Calu3 (cell line): Measurements from ENCODE around the gene TSPOAP1. TPM values are rescaled to one million over a fixed set of nuclear protein-coding genes. Genes with fewer than 3 reads are reported as not detected.
A peak's percentile ranks its signal among the peaks of the same experiment; 100 is the strongest.

Source experiments
- BruUV-seq: library from RNA; stranded (reverse); fragments of 400-500 nt; replicated peaks from 2 replicates; lab custom pipeline; 2021; lab: Mats Ljungman, UMichigan
- CTCF ChIA-PET: fragments of 300-600 bp; sonication (Branson Sonifier 250); formaldehyde crosslinking; loops from one replicate; lab custom pipeline; 2022; ENCODE audit warnings: antibody characterized with exemption; lab: Charles Lee
- DNase-seq: peaks from one replicate; pipeline ENCODE4 v3.0.0; 2022
- H3K27ac Mint-ChIP-seq: one replicate; pipeline ENCODE4 v1.8.0; 2022; ENCODE audit warnings: mixed read lengths; ENCODE audit not compliant: unreplicated experiment
- H3K27me3 Mint-ChIP-seq: one replicate; pipeline ENCODE4 v1.8.0; 2022; ENCODE audit warnings: mixed read lengths; ENCODE audit not compliant: unreplicated experiment
- H3K36me3 Mint-ChIP-seq: one replicate; pipeline ENCODE4 v1.8.0; 2022; ENCODE audit warnings: mild to moderate bottlenecking, moderate library complexity, mixed read lengths; ENCODE audit not compliant: insufficient read depth, unreplicated experiment
- H3K4me1 Mint-ChIP-seq: one replicate; pipeline ENCODE4 v1.8.0; 2022; ENCODE audit warnings: mild to moderate bottlenecking, low read depth, mixed read lengths; ENCODE audit not compliant: unreplicated experiment
- H3K4me3 Mint-ChIP-seq: one replicate; pipeline ENCODE4 v1.8.0; 2022; ENCODE audit warnings: mild to moderate bottlenecking, low read depth, moderate library complexity, mixed read lengths; ENCODE audit not compliant: unreplicated experiment
- H3K9me3 Mint-ChIP-seq: one replicate; pipeline ENCODE4 v1.8.0; 2022; ENCODE audit warnings: low read depth, mixed read lengths; ENCODE audit not compliant: unreplicated experiment
- intact Hi-C: fragments of 100-400 bp; cut with micrococcal nuclease; formaldehyde crosslinking; loops from one replicate; pipeline ENCODE4 v1.10.0; 2022; ENCODE audit not compliant: unreplicated experiment
- total RNA-seq: library from RNA; stranded (reverse); gene quantifications from 2 replicates; pipeline ENCODE4 v1.2.3, GENCODE V29; 2022
- TF ChIP-seq, protein P1 (sequence below): fragments of 200-600 bp; IDR thresholded peaks from one replicate; pipeline ENCODE4 v1.8.0; 2022; ENCODE audit warnings: antibody characterized with exemption; ENCODE audit not compliant: unreplicated experiment

Gene TSPOAP1
- total RNA-seq, 1 experiment from 2014 or later: not detected

DNA sequence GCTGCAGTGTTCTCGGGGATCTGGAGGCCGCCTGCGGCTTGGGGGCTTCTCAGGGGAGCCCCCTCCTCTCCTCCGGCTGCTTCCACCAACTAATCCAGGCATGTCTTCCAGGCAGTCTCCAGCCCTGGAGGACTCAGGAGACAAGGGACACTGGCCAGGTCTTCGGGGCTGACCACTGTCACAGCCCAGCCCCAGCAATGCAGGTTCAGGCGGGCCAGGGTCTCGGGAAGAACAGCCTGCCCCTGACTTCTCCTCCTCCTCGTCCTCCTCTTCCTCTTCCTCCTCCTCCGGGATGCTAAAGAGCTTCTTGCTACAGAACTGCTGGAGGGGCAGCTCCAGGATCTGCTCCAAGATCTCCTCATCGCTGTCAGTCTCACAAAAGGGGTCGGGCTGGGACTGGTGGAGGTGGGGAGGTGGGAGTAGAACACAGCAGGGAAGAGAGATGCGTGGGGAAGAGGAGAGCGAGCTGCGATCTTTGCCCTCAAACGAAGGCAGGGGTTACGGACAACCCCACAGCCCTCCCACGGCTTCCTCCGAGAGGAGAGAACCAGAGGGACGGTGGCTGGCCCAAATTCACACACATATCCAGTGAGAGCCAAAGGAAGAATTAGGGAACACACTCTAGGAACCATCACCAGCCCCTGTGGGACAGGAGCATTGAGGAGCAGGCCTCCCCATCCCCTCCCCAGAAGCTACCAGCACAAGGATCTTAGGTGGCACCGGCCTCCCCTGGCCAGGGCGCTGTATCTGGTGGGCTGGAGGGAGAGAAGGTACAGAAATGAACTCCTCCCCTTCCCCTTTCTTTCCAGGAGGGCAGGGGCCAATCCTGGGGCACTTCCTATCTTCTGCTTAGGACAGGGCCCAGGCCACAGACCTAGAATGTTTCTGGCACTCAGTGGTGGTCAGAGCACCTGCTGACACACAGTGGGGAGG, 19.3 kb downstream of the TSPOAP1 start:
- Mint-ChIP-seq H3K4me3 (no peak overlapping the region), H3K27me3 (peaks cover 56% of the 10 kb centered on the region), H3K4me1 (no peaks in the 10 kb centered on the region), H3K27ac (no peak overlapping the region), H3K9me3 (no peaks in the 10 kb centered on the region), H3K36me3 (no peaks in the 10 kb centered on the region)
- CTCF ChIA-PET: no interaction called here
- BruUV-seq: no TSS peak
- TF ChIP-seq, protein P1, sequence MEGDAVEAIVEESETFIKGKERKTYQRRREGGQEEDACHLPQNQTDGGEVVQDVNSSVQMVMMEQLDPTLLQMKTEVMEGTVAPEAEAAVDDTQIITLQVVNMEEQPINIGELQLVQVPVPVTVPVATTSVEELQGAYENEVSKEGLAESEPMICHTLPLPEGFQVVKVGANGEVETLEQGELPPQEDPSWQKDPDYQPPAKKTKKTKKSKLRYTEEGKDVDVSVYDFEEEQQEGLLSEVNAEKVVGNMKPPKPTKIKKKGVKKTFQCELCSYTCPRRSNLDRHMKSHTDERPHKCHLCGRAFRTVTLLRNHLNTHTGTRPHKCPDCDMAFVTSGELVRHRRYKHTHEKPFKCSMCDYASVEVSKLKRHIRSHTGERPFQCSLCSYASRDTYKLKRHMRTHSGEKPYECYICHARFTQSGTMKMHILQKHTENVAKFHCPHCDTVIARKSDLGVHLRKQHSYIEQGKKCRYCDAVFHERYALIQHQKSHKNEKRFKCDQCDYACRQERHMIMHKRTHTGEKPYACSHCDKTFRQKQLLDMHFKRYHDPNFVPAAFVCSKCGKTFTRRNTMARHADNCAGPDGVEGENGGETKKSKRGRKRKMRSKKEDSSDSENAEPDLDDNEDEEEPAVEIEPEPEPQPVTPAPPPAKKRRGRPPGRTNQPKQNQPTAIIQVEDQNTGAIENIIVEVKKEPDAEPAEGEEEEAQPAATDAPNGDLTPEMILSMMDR: no peak
- intact Hi-C loops: no loop called here
- no peak for DNase-seq

DNA sequence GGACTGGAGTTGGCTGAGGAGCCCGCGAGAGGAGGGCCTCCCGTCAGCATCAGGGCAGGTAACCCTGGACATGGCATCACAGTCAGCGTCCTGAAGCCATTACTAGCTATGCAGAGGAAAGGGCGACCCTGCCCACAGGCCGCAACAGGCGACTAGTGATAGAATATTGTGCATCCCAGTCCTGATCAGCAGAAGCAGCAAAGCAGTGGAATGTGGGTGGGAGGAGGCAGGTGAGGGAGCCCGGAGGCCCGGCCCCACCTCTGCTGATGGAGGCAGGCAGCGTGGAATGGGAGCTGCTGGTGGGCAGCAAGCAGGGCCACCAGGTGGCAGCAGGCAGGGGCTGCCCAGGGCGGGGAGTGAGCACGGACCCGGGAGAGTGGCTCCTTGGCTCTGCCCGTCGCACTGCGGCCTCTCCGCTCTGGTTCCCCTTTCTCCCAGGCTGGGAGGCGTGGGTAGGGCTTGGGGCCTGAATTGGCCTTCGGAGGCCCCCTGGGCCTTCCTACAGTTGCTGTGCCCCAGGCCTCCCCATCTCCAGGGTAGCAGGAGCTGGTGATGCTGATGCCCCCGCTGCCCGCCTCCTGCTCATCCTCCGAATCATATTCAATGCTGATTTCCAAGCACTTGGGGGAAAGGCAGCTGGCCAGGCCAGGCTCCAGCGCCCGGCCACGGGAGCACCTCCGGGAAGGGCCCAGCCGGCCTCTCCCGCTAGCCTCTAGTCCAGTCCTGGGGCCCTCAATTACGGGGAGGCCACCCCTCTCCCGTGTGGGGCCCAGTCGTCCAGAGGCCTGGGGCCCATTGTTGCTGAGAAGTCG, 20.2 kb downstream of the TSPOAP1 start:
- H3K4me3 Mint-ChIP-seq: no peak overlapping the region
- peak; percentile 21 for DNase-seq
- H3K9me3 Mint-ChIP-seq: no peaks in the 10 kb centered on the region
- TF ChIP-seq, protein P1: peak; percentile 23
- no TSS peak for BruUV-seq
- H3K4me1 Mint-ChIP-seq: no peaks in the 10 kb centered on the region
- intact Hi-C loops: no loop called here
- H3K27me3 Mint-ChIP-seq: peaks cover 56% of the 10 kb centered on the region
- no peaks in the 10 kb centered on the region for H3K36me3 Mint-ChIP-seq
- CTCF ChIA-PET: no interaction called here
- H3K27ac Mint-ChIP-seq: no peak overlapping the region

DNA sequence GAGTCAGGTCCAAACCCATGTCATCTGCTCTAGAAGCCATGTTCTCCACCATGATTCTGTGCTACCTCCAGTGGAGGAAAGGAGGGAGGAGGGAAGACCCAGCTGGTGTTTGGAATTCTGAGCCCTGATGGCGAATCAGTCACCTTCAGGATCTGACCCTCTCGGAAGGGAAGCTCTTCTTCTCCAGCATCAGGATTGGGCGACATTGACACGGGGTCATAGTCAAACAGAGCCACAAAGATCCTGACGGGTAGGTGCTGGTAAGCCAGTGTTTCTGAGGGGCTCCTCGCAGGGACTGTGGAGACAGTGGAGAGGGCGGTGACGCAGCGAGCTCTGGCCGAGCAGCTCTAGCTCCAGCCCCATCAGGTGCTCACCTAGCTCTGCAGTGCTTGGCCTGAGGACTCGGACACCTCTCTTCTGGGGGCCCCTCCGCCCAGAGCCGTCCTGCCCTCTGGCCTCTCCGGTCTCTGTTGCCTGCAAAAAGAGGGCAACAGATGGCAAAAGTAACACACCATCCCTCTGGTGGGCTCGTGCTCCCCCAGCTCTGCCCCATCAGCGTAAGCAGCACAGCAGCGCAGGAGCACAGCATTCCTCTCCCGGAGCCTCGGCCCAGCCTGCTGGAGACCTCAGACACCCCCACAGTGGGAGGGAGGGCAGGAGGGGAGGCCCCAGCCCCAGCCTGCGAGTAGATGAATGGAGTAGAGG, 21.0 kb downstream of the TSPOAP1 start:
- H3K36me3 Mint-ChIP-seq: no peaks in the 10 kb centered on the region
- peaks cover 56% of the 10 kb centered on the region for H3K27me3 Mint-ChIP-seq
- TF ChIP-seq, protein P1: no peak
- H3K27ac Mint-ChIP-seq: no peak overlapping the region
- no peak for DNase-seq
- H3K4me3 Mint-ChIP-seq: no peak overlapping the region
- H3K9me3 Mint-ChIP-seq: no peaks in the 10 kb centered on the region
- CTCF ChIA-PET: no interaction called here
- intact Hi-C loops: no loop called here
- H3K4me1 Mint-ChIP-seq: no peaks in the 10 kb centered on the region
- BruUV-seq: no TSS peak
